ENCODE results near the gene FLNB.

DNA sequence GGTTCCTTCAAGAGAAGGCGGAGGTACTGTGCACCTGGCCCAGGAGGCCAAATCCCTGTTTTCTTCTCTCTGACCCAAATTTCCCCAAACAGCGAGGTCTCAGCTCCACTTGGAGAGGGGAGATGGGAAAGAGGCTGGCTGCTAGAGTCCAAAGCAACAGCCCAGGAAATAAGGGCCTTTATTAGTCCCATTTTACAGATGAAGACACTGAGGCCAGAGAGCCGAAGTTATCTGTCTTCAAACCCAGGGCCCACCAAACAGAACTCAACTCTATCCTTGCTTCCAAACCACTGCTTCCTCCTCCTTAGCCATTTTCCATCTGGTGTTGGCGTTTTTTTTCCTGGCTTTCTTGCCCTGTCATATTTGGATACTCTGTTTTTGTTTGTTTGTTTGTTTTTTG lies 22.0 kb upstream of the FLNB start:
- TF ChIP-seq, protein P1, sequence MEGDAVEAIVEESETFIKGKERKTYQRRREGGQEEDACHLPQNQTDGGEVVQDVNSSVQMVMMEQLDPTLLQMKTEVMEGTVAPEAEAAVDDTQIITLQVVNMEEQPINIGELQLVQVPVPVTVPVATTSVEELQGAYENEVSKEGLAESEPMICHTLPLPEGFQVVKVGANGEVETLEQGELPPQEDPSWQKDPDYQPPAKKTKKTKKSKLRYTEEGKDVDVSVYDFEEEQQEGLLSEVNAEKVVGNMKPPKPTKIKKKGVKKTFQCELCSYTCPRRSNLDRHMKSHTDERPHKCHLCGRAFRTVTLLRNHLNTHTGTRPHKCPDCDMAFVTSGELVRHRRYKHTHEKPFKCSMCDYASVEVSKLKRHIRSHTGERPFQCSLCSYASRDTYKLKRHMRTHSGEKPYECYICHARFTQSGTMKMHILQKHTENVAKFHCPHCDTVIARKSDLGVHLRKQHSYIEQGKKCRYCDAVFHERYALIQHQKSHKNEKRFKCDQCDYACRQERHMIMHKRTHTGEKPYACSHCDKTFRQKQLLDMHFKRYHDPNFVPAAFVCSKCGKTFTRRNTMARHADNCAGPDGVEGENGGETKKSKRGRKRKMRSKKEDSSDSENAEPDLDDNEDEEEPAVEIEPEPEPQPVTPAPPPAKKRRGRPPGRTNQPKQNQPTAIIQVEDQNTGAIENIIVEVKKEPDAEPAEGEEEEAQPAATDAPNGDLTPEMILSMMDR (conservative IDR thresholded peaks at IDR 0.05): no peak
- TF ChIP-seq ZFX (IDR thresholded peaks at IDR 0.05): no peak
